PC-9 (cell line): Measurements from ENCODE around the gene CCDC148.

Experiments
- EZH2 ChIP-seq: fragments of 200-600 bp; sonication (generic); IDR thresholded peaks from 2 replicates; pipeline ENCODE4 v1.8.0; 2017; ENCODE audit warnings: antibody characterized with exemption, low read depth
- TF ChIP-seq, protein P1 (sequence below): fragments of 200-600 bp; sonication (generic); conservative IDR thresholded peaks from 2 replicates; pipeline ENCODE4 v1.6.1; 2017; ENCODE audit warnings: mixed run types, antibody characterized with exemption, mild to moderate bottlenecking, moderate library complexity

DNA sequence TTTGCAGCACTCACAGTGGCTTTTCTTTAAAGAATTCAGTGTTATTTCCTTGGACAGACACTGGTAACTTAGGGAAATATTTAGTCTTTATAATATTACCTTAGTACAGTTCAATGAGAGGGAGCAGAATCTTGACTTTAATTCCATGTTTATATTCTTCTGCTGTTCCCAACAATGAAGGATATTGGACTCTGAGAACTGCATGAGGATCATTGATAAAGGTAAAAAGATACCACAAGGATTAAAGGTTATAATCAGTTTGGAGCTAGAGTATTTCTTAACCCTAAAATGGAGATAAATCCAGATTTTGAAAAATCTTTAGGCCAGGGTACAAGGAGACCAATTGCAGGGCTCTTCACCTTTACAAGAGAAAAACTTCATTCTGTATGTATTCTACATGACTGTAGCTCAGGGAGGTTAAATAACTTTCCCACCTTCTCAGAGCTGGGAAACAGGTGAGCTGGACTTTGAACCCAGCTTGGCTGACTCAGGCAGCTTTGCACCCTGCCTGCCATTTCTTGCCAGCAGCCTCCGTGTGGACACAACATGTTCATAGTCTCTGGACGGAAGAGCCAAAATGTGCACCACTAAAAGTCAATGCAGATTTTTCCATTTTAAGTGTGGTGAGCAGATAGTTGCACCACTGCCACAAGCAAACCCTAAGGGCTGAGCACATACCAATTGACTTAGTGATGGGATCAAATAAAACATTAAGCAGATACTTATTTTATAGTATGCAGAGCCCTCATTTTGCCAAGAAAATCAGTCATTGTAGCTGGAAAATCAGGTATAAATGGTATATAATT lies 328.2 kb downstream of the CCDC148 start:
- TF ChIP-seq, protein P1, sequence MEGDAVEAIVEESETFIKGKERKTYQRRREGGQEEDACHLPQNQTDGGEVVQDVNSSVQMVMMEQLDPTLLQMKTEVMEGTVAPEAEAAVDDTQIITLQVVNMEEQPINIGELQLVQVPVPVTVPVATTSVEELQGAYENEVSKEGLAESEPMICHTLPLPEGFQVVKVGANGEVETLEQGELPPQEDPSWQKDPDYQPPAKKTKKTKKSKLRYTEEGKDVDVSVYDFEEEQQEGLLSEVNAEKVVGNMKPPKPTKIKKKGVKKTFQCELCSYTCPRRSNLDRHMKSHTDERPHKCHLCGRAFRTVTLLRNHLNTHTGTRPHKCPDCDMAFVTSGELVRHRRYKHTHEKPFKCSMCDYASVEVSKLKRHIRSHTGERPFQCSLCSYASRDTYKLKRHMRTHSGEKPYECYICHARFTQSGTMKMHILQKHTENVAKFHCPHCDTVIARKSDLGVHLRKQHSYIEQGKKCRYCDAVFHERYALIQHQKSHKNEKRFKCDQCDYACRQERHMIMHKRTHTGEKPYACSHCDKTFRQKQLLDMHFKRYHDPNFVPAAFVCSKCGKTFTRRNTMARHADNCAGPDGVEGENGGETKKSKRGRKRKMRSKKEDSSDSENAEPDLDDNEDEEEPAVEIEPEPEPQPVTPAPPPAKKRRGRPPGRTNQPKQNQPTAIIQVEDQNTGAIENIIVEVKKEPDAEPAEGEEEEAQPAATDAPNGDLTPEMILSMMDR = no peak
- TF ChIP-seq EZH2 = no peak
